ENCODE measurements around the gene PTDSS2. TPM values are rescaled to one million over a fixed set of nuclear protein-coding genes. Genes with fewer than 3 reads are reported as not detected.
"Not testable (repeated sequence)": the region's sequence is repeated elsewhere in the genome, so short reads cannot be mapped to it uniquely, and the experiment has no call there.

PTDSS2 gene
- total and polyA plus RNA-seq, 10 donors = 11.0 to 40.7 (median 25.7) TPM

DNA sequence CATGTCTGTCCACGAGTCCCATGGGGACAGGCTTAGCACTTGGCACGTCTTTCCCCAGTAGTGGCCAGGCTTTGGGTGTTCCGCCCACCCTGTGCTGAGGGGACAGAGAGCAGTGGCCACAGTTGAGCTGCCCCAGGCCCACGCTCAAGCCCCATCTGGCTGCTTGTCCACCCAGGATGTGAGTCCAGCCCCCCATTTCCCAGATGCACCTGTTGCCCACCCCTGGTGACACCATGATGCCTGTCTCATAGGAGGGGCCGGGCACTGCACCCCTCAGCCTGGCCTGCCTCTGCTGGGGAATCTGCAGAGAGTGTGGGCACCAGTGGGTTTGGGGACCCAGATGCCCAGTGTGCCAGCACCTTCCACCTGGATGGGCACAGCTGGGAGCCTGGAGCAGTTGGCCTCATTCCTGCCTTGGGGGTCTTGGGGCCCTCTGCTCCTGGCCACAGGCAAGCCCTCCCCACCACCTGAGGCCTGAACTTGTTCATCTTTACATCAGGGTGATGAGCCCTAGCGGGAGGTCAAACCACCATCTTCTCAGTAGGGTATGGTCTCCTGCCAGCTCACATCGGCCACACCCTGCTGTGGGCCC, 41.0 kb upstream of the PTDSS2 start:
- H3K36me3 ChIP-seq = peaks cover 0 to 12% (median 0%) of the 10 kb centered on the region in 6 donors
- no peaks in the 10 kb centered on the region for H3K27me3 ChIP-seq (replicated peaks in 1 of 7)
- H3K27ac ChIP-seq = peak overlapping the region in 2 of 8 donors; percentile 7 to 92
- H3K4me3 ChIP-seq = no peak overlapping the region
- no peak for DNase-seq
- peaks cover 13 to 68% (median 45%) of the 10 kb centered on the region in 6 donors for H3K4me1 ChIP-seq
- no peaks in the 10 kb centered on the region for H3K9me3 ChIP-seq
- TF ChIP-seq CTCF (IDR thresholded peaks at IDR 0.05 in 8 of 11, conservative IDR thresholded peaks at IDR 0.05 in 3 of 11) (no peak), POLR2A (IDR thresholded peaks at IDR 0.05) (no peak), POLR2AphosphoS5 (IDR thresholded peaks at IDR 0.05) (no peak)
- intact Hi-C loops (cut with DNase I; ENCODE audit: low total_unique reads) = loop anchor here (5.0 kb wide), 1 partner anchor 43 kb away; the partner anchor contains the start of gene PTDSS2
- 81 to 94% (median 89%) methylated on average over 5 to 7 of the region's 7 CpGs for WGBS, 5 donors

- H3K27me3 ChIP-seq (replicated peaks in 1 of 7) = no peaks in the 10 kb centered on the region
- TF ChIP-seq CTCF (IDR thresholded peaks at IDR 0.05 in 8 of 11, conservative IDR thresholded peaks at IDR 0.05 in 3 of 11) (no peak), POLR2A (IDR thresholded peaks at IDR 0.05) (no peak), POLR2AphosphoS5 (IDR thresholded peaks at IDR 0.05) (no peak)
- peaks cover 15 to 75% (median 52%) of the 10 kb centered on the region in 6 donors for H3K4me1 ChIP-seq
- H3K27ac ChIP-seq = peak overlapping the region in 3 of 8 donors; percentile 7 to 48 (median 24)
- WGBS, 5 donors = 59 to 82% (median 71%) methylated on average over 15 to 18 of the region's 18 CpGs
- no peaks in the 10 kb centered on the region for H3K9me3 ChIP-seq
- peaks cover 0 to 12% (median 0%) of the 10 kb centered on the region in 6 donors for H3K36me3 ChIP-seq
- H3K4me3 ChIP-seq = no peak overlapping the region
- DNase-seq = no peak
- intact Hi-C loops (cut with DNase I; ENCODE audit: low total_unique reads) = loop anchor here (5.0 kb wide), 1 partner anchor 42 kb away; the partner anchor contains the start of gene PTDSS2
These were observed 40.2 kb upstream of the PTDSS2 start for GRCh38 chr11:409600-410483.

- H3K27ac ChIP-seq; intact Hi-C loops (cut with DNase I; ENCODE audit: low total_unique reads); H3K36me3 ChIP-seq; DNase-seq; H3K27me3 ChIP-seq (replicated peaks in 1 of 7); H3K9me3 ChIP-seq; H3K4me3 ChIP-seq: not testable (repeated sequence)
- H3K4me1 ChIP-seq = peaks cover 17 to 76% (median 58%) of the 10 kb centered on the region in 6 donors
- WGBS, 5 donors = 90 to 91% (median 90%) methylated on average over 2 to 13 of the region's 13 CpGs; no CpG with 5 or more reads in 1 of the 5 donors
These were observed 39.4 kb upstream of the PTDSS2 start for GRCh38 chr11:410711-411110.

DNA sequence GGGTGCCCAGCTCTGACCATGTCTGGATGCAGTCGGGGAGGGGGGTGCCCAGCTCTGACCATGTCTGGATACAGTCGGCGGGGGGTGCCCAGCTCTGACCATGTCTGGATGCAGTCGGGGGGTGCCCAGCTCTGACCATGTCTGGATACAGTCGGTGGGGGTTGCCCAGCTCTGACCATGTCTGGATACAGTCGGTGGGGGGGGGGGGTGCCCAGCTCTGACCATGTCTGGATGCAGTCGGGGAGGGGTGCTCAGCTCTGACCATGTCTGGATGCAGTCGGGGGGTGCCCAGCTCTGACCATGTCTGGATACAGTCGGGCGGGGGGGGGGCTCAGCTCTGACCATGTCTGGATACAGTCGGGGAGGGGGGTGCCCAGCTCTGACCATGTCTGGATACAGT, 38.6 kb upstream of the PTDSS2 start:
- H3K4me1 ChIP-seq = peaks cover 17 to 76% (median 58%) of the 10 kb centered on the region in 6 donors
- H3K4me3 ChIP-seq; H3K27me3 ChIP-seq (replicated peaks in 1 of 7); intact Hi-C loops (cut with DNase I; ENCODE audit: low total_unique reads); H3K36me3 ChIP-seq; H3K9me3 ChIP-seq; H3K27ac ChIP-seq; DNase-seq: not testable (repeated sequence)
- 80 to 91% (median 90%) methylated on average over 5 to 11 of the region's 11 CpGs for WGBS, 5 donors
